Activated naive CD4-positive, alpha-beta T cell treated with anti-CD3 and anti-CD28 coated beads, Interleukin-2, amount 10 ng/mL, durations not matched to agents 7 days and 5 days (primary cell): ENCODE measurements around the gene ZNF99.
"Not testable (repeated sequence)": the region's sequence is repeated elsewhere in the genome, so short reads cannot be mapped to it uniquely, and the experiment has no call there.

Experiments used
- CTCF ChIA-PET: fragments of 350-600 bp; sonication (Branson Sonifier 250); formaldehyde crosslinking; loops from one replicate; lab custom pipeline; 2021; ENCODE audit warnings: antibody characterized with exemption; lab: Charles Lee
- DNase-seq: peaks from one replicate; pipeline ENCODE4 v3.0.0-alpha.2; 2020
- H3K27ac Mint-ChIP-seq: one replicate; pipeline ENCODE4 v1.8.0; 2021; ENCODE audit warnings: mild to moderate bottlenecking, moderate library complexity, mixed read lengths
- H3K27me3 Mint-ChIP-seq: one replicate; pipeline ENCODE4 v1.8.0; 2021; ENCODE audit warnings: mild to moderate bottlenecking, mixed read lengths
- H3K36me3 Mint-ChIP-seq: one replicate; pipeline ENCODE4 v1.8.0; 2021; ENCODE audit warnings: mixed read lengths
- H3K4me1 Mint-ChIP-seq: one replicate; pipeline ENCODE4 v1.8.0; 2021; ENCODE audit warnings: mixed read lengths
- H3K4me3 Mint-ChIP-seq: one replicate; pipeline ENCODE4 v1.8.0; 2021; ENCODE audit warnings: mild to moderate bottlenecking, moderate library complexity, mixed read lengths
- H3K9me3 Mint-ChIP-seq: one replicate; pipeline ENCODE4 v1.8.0; 2021; ENCODE audit warnings: mixed read lengths

Gene ZNF99

DNA sequence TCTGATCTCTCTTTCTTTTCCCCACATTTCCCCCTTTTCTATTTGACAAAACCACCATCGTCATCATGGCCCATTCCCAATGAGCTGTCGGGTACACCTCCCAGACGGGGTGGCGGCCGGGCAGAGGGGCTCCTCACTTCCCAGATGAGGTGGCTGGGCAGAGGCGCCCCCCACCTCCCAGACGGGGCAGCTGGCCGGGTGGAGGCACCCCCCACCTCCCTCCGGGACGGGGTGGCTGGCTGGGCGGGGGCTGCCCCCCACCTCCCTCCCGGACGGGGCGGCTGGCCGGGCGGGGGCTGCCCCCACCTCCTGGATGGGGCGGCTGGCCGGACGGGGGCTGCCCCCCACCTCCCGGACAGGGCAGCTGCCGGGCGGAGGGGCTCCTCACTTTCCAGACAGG lies 81.3 kb downstream of the ZNF99 start:
- H3K36me3 Mint-ChIP-seq, H3K4me1 Mint-ChIP-seq, H3K27me3 Mint-ChIP-seq, CTCF ChIA-PET, H3K27ac Mint-ChIP-seq, H3K4me3 Mint-ChIP-seq, DNase-seq: not testable (repeated sequence)
- peaks cover 36% of the 10 kb centered on the region for H3K9me3 Mint-ChIP-seq
